Natural killer cell (primary cell): Measurements from ENCODE around the gene DDX24. TPM values are rescaled to one million over a fixed set of nuclear protein-coding genes. Genes with fewer than 3 reads are reported as not detected.

Experiments
- ATAC-seq, 3 donors: fragments of 150-1000 bp in 2 of 3; fragments of 200-7000 bp in 1 of 3; cut with Tn5 transposase; 1 replicate in 1 of 3; 2 replicates in 2 of 3; pipeline ENCODE4 v1.10.0; 2021; ENCODE audit warnings: mild to moderate bottlenecking in 2 of 3, moderate library complexity in 2 of 3
- DNase-seq, 2 donors: peaks; one replicate each; pipeline versions ENCODE4 v3.0.0 to v3.0.0-alpha.2; 2013 to 2021; ENCODE audit warnings: mixed read lengths in 1 of 2
- H3K27ac ChIP-seq: one replicate; pipeline ENCODE4 v1.5.1; 2013; ENCODE audit warnings: mild to moderate bottlenecking, low read length
- H3K27me3 ChIP-seq: one replicate; pipeline ENCODE4 v1.6.1; 2013; ENCODE audit warnings: low read length; ENCODE audit not compliant: control insufficient read depth, insufficient read depth
- H3K36me3 ChIP-seq: one replicate; pipeline ENCODE4 v1.6.1; 2013; ENCODE audit warnings: low read length; ENCODE audit not compliant: control insufficient read depth, insufficient read depth
- H3K4me1 ChIP-seq: one replicate; pipeline ENCODE4 v1.6.1; 2013; ENCODE audit warnings: low read length; ENCODE audit not compliant: control insufficient read depth, insufficient read depth
- H3K4me3 ChIP-seq: one replicate; pipeline ENCODE4 v1.5.1; 2013; ENCODE audit warnings: low read length
- H3K9me3 ChIP-seq: one replicate; pipeline ENCODE4 v1.6.1; 2013; ENCODE audit warnings: low read length; ENCODE audit not compliant: control insufficient read depth, insufficient read depth
- H3K27ac Mint-ChIP-seq, 2 donors: one replicate each; pipeline ENCODE4 v1.8.0; 2022; ENCODE audit warnings: mild to moderate bottlenecking in 2 of 2, mixed read lengths in 2 of 2, moderate library complexity in 1 of 2
- H3K27me3 Mint-ChIP-seq, 2 donors: one replicate each; pipeline ENCODE4 v1.8.0; 2022; ENCODE audit warnings: low read depth in 2 of 2, mixed read lengths in 2 of 2
- H3K36me3 Mint-ChIP-seq: one replicate; pipeline ENCODE4 v1.8.0; 2022; ENCODE audit warnings: mixed read lengths
- H3K4me1 Mint-ChIP-seq, 2 donors: one replicate each; pipeline ENCODE4 v1.8.0; 2022; ENCODE audit warnings: mixed read lengths in 2 of 2
- H3K4me3 Mint-ChIP-seq: one replicate; pipeline ENCODE4 v1.8.0; 2022; ENCODE audit warnings: mild to moderate bottlenecking, moderate library complexity, mixed read lengths
- H3K9me3 Mint-ChIP-seq, 2 donors: one replicate each; pipeline ENCODE4 v1.8.0; 2022; ENCODE audit warnings: mixed read lengths in 2 of 2
- CTCF ChIP-seq: fragments of 200-600 bp; IDR thresholded peaks from one replicate; pipeline ENCODE4 v1.8.0; 2022; ENCODE audit warnings: antibody characterized with exemption
- whole genome bisulfite sequencing: methylation state at CpG from one replicate; pipeline ENCODE4 v1.1.7; 2013; ENCODE audit warnings: missing lambda C conversion rate; ENCODE audit not compliant: insufficient coverage; 5-methylcytosine and 5-hydroxymethylcytosine counted together
- intact Hi-C: fragments of 100-400 bp; cut with micrococcal nuclease; formaldehyde crosslinking; loops from one replicate; pipeline ENCODE4 v1.14.2; 2022
- total RNA-seq, 4 donors: library from RNA; stranded (reverse); fragments of 120-200 nt in 1 of 4; gene quantifications; one replicate each; pipeline versions ENCODE4 v1.2.3 to v1.2.4, GENCODE V29; 2013 to 2022

Gene DDX24
- total RNA-seq, 3 donors from 2014 or later (not counting 1 experiment from before 2014, with no cell fraction given) = 250 to 357 (median 296) TPM

DNA sequence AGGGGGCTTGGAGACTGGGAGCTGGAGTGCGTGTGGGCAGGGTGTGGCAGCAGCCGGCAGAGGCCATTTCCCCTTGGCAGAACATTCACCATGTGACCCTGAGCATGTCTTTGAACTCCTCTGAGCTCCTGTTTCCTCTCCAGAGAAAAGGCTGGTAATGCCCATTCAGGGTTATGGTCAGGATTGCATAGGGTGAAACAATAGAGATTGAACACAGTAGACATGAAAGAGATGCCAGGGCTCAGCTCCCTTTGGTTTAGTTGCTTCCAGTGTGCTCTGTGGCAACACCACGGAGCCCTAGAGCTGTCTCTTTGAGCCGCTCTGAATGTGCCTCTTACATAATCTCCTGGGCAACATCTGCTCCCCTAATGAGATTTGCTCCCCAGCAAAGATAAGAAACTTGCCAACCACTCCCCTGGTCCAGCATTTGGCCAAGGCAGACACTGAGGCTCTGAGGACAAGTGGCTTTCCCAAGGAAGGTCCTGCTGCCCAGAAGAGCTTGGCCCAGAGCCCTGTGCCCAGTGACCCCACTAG is 34.1 kb upstream of the DDX24 start:
- Mint-ChIP-seq H3K36me3 (no peaks in the 10 kb centered on the region), H3K27me3 (peaks cover 30 to 43% of the 10 kb centered on the region in 2 donors), H3K4me1 (peaks cover 0 to 10% of the 10 kb centered on the region in 2 donors), H3K27ac (no peak overlapping the region), H3K4me3 (no peak overlapping the region), H3K9me3 (no peaks in the 10 kb centered on the region)
- TF ChIP-seq CTCF = no peak
- peaks cover 3% of the 10 kb centered on the region for H3K4me1 ChIP-seq
- DNase-seq = no peak
- WGBS = 41% methylated on average over 4 of the region's 4 CpGs
- no peaks in the 10 kb centered on the region for H3K27me3 ChIP-seq
- no peaks in the 10 kb centered on the region for H3K36me3 ChIP-seq
- intact Hi-C loops = no loop called here
- H3K4me3 ChIP-seq = no peak overlapping the region
- H3K9me3 ChIP-seq = peaks cover 6% of the 10 kb centered on the region
- no peak overlapping the region for H3K27ac ChIP-seq
- ATAC-seq = no peak

DNA sequence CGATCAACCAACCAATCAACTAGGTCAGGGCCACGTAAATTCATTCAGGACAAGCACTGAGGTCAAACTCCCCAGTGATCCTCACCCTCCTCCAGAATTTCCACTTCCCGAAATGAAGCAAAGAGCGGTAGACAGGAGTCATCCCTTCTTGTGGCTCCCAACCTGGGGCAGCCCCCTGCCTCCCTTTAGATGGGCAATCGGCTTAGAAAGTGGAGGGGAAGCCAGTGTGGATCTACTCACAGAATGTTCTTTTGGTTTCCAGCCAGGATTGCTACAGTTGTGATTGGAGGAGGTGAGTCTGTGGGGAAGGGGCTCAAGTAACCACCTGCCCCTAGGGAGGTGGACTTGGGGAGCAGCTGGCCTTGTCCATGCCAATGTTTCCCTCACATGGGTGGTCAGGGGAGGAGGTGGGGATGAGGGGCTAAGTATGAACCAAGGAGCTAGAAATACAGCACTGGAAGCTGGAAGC is 33.6 kb upstream of the DDX24 start:
- Histone ChIP-seq H3K27ac (no peak overlapping the region), H3K4me1 (peaks cover 3% of the 10 kb centered on the region), H3K36me3 (no peaks in the 10 kb centered on the region), H3K4me3 (no peak overlapping the region), H3K27me3 (no peaks in the 10 kb centered on the region), H3K9me3 (peaks cover 2% of the 10 kb centered on the region)
- TF ChIP-seq CTCF = no peak
- no peak for DNase-seq
- no peaks in the 10 kb centered on the region for H3K9me3 Mint-ChIP-seq
- no peak overlapping the region for H3K4me3 Mint-ChIP-seq
- H3K27ac Mint-ChIP-seq = no peak overlapping the region
- 81% methylated on average over 5 of the region's 5 CpGs for WGBS
- H3K27me3 Mint-ChIP-seq = peaks cover 28 to 43% of the 10 kb centered on the region in 2 donors
- no peak for ATAC-seq
- peaks cover 0 to 10% of the 10 kb centered on the region in 2 donors for H3K4me1 Mint-ChIP-seq
- H3K36me3 Mint-ChIP-seq = no peaks in the 10 kb centered on the region
- intact Hi-C loops = no loop called here

- no peak overlapping the region for H3K4me3 Mint-ChIP-seq
- DNase-seq = no peak
Measured at GRCh38 chr14:94113908-94114588, 33.0 kb upstream of the DDX24 start.

More at GRCh38 chr14:94113908-94114588, 33.0 kb upstream of the DDX24 start:
- 93% methylated on average over 5 of the region's 5 CpGs for WGBS
- intact Hi-C loops = no loop called here
- no peak overlapping the region for H3K27ac Mint-ChIP-seq
- Histone ChIP-seq H3K27ac (no peak overlapping the region), H3K27me3 (no peaks in the 10 kb centered on the region), H3K36me3 (no peaks in the 10 kb centered on the region), H3K4me3 (no peak overlapping the region), H3K9me3 (no peaks in the 10 kb centered on the region), H3K4me1 (peaks cover 3% of the 10 kb centered on the region)
- peaks cover 0 to 10% of the 10 kb centered on the region in 2 donors for H3K4me1 Mint-ChIP-seq
- no peaks in the 10 kb centered on the region for H3K9me3 Mint-ChIP-seq
- H3K36me3 Mint-ChIP-seq = no peaks in the 10 kb centered on the region
- ATAC-seq = no peak
- TF ChIP-seq CTCF = no peak
- H3K27me3 Mint-ChIP-seq = peaks cover 25 to 43% of the 10 kb centered on the region in 2 donors
